ENCODE results near the gene ALDH3A1.

Gene ALDH3A1

GRCh38 chr17:19759568-19760549 is 11.8 kb upstream of the ALDH3A1 start:
- DNase-seq, result no peak

- no peak for DNase-seq
These were observed 9.6 kb upstream of the ALDH3A1 start for GRCh38 chr17:19757536-19758180.

- no peak for DNase-seq
These were observed 8.4 kb upstream of the ALDH3A1 start for GRCh38 chr17:19756546-19756945.

GRCh38 chr17:19755821-19756510 is 7.9 kb upstream of the ALDH3A1 start:
- DNase-seq, result no peak

- DNase-seq, result no peak
These were observed 7.3 kb upstream of the ALDH3A1 start for GRCh38 chr17:19755392-19755791.

GRCh38 chr17:19753661-19754463 is 5.8 kb upstream of the ALDH3A1 start:
- DNase-seq, result no peak

GRCh38 chr17:19753051-19753509 is 5.0 kb upstream of the ALDH3A1 start:
- no peak for DNase-seq

GRCh38 chr17:19752216-19753050 is 4.3 kb upstream of the ALDH3A1 start:
- no peak for DNase-seq

- DNase-seq, result no peak
These were observed 2.7 kb upstream of the ALDH3A1 start for GRCh38 chr17:19750835-19751234.

- DNase-seq, result no peak
These were observed 2.0 kb upstream of the ALDH3A1 start for GRCh38 chr17:19750020-19750572.

GRCh38 chr17:19748807-19749193 is 702 bp upstream of the ALDH3A1 start:
- no peak for DNase-seq

- DNase-seq, result no peak
These were observed 859 bp downstream of the ALDH3A1 start for GRCh38 chr17:19747159-19747719.

- no peak for DNase-seq
These were observed 1.6 kb downstream of the ALDH3A1 start for GRCh38 chr17:19746517-19746916.

GRCh38 chr17:19744922-19745757 is 3.0 kb downstream of the ALDH3A1 start:
- peak; percentile 87 for DNase-seq

- DNase-seq, result no peak
These were observed 3.6 kb downstream of the ALDH3A1 start for GRCh38 chr17:19744492-19744891.

GRCh38 chr17:19743101-19744100 is 4.7 kb downstream of the ALDH3A1 start:
- DNase-seq, result no peak

- DNase-seq, result no peak
These were observed 5.6 kb downstream of the ALDH3A1 start for GRCh38 chr17:19742495-19742894.

- DNase-seq, result no peak
These were observed 6.2 kb downstream of the ALDH3A1 start for GRCh38 chr17:19741832-19742457.

Measured in activated CD8-positive, alpha-beta memory T cell treated with anti-CD3 and anti-CD28 coated beads, Interleukin-2, amount 50 U/mL, for 4 hours (primary cell).